H9 (cell line): ENCODE data around the gene EPHB2. TPM values are rescaled to one million over a fixed set of nuclear protein-coding genes. Genes with fewer than 3 reads are reported as not detected.

ENCODE experiments used
- DNase-seq: peaks from one replicate; pipeline ENCODE4 v3.0.0-alpha.2; 2017
- H2AFZ ChIP-seq: one replicate; pipeline ENCODE4 v1.6.1; 2013; ENCODE audit warnings: mild to moderate bottlenecking, low read length, control low read depth, moderate library complexity
- H2AK5ac ChIP-seq: 2 replicates; pipeline ENCODE4 v1.6.1; 2013; ENCODE audit warnings: low read length, control low read depth, mixed read lengths; ENCODE audit not compliant: insufficient read length
- H2BK120ac ChIP-seq: one replicate; pipeline ENCODE4 v1.6.1; 2013; ENCODE audit warnings: low read depth, mild to moderate bottlenecking, low read length, control low read depth, inconsistent platforms; ENCODE audit not compliant: poor library complexity, severe bottlenecking
- H2BK12ac ChIP-seq: 2 replicates; pipeline ENCODE4 v1.6.1; 2013; ENCODE audit warnings: low read length, control low read depth, mixed read lengths, low read depth; ENCODE audit not compliant: insufficient read length
- H2BK15ac ChIP-seq: 2 replicates; pipeline ENCODE4 v1.6.1; 2013; ENCODE audit warnings: low read depth, low read length, control low read depth
- H2BK20ac ChIP-seq: one replicate; pipeline ENCODE4 v1.6.1; 2013; ENCODE audit warnings: low read depth, mild to moderate bottlenecking, low read length, control low read depth, inconsistent platforms; ENCODE audit not compliant: poor library complexity, severe bottlenecking
- H2BK5ac ChIP-seq: 2 replicates; pipeline ENCODE4 v1.6.1; 2013; ENCODE audit warnings: low read length, control low read depth, mixed read lengths; ENCODE audit not compliant: insufficient read length
- H3K14ac ChIP-seq: 2 replicates; pipeline ENCODE4 v1.6.1; 2013; ENCODE audit warnings: low read length, control low read depth; ENCODE audit not compliant: insufficient read depth
- H3K18ac ChIP-seq: 2 replicates; pipeline ENCODE4 v1.6.1; 2013; ENCODE audit warnings: low read depth, mild to moderate bottlenecking, mixed read lengths, low read length, control low read depth; ENCODE audit not compliant: insufficient read length
- H3K23ac ChIP-seq: 2 replicates; pipeline ENCODE4 v1.6.1; 2013; ENCODE audit warnings: low read length, control low read depth, mixed read lengths, low read depth; ENCODE audit not compliant: insufficient read length
- H3K23me2 ChIP-seq: 2 replicates; pipeline ENCODE4 v1.6.1; 2013; ENCODE audit warnings: low read depth, mild to moderate bottlenecking, mixed read lengths, low read length, control low read depth; ENCODE audit not compliant: insufficient read length, poor library complexity, severe bottlenecking
- H3K27ac ChIP-seq: 2 replicates; pipeline ENCODE4 v1.5.1; 2013; ENCODE audit warnings: low read length, control low read depth, mixed read lengths, low read depth; ENCODE audit not compliant: insufficient read length
- H3K27me3 ChIP-seq: 2 replicates; pipeline ENCODE4 v1.6.1; 2013; ENCODE audit warnings: low read length, control low read depth, inconsistent platforms; ENCODE audit not compliant: insufficient read depth
- H3K4ac ChIP-seq: 2 replicates; pipeline ENCODE4 v1.6.1; 2013; ENCODE audit warnings: low read depth, mild to moderate bottlenecking, control low read depth, inconsistent platforms, low read length, moderate library complexity
- H3K4me1 ChIP-seq: 2 replicates; pipeline ENCODE4 v1.6.1; 2013; ENCODE audit warnings: low read length, control low read depth, inconsistent platforms; ENCODE audit not compliant: insufficient read depth
- H3K4me2 ChIP-seq: 2 replicates; pipeline ENCODE4 v1.6.1; 2013; ENCODE audit warnings: low read length, control low read depth, mixed read lengths; ENCODE audit not compliant: insufficient read length, insufficient read depth
- H3K56ac ChIP-seq: 2 replicates; pipeline ENCODE4 v1.6.1; 2013; ENCODE audit warnings: low read depth, mild to moderate bottlenecking, mixed read lengths, low read length, control low read depth; ENCODE audit not compliant: insufficient read length
- H3K79me1 ChIP-seq: 2 replicates; pipeline ENCODE4 v1.6.1; 2013; ENCODE audit warnings: low read depth, mild to moderate bottlenecking, moderate library complexity, low read length, control low read depth, inconsistent platforms; ENCODE audit not compliant: insufficient read depth, poor library complexity, severe bottlenecking
- H3K79me2 ChIP-seq: 2 replicates; pipeline ENCODE4 v1.6.1; 2013; ENCODE audit warnings: low read length, control low read depth, inconsistent platforms; ENCODE audit not compliant: insufficient read depth
- H3K9ac ChIP-seq: 2 replicates; pipeline ENCODE4 v1.6.1; 2013; ENCODE audit warnings: low read length, control low read depth, mixed read lengths; ENCODE audit not compliant: insufficient read length; ENCODE audit errors: extremely low read depth
- H3K9me3 ChIP-seq: one replicate; pipeline ENCODE4 v1.6.1; 2013; ENCODE audit warnings: low read depth, low read length, inconsistent platforms; ENCODE audit not compliant: control insufficient read depth
- H3T11ph ChIP-seq: one replicate; pipeline ENCODE4 v1.6.1; 2013; ENCODE audit warnings: mild to moderate bottlenecking, low read length, control low read depth, inconsistent platforms
- H4K20me1 ChIP-seq: one replicate; pipeline ENCODE4 v1.6.1; 2013; ENCODE audit not compliant: control insufficient read depth, insufficient read length, insufficient read depth
- H4K5ac ChIP-seq: 2 replicates; pipeline ENCODE4 v1.6.1; 2013; ENCODE audit warnings: low read depth, mild to moderate bottlenecking, mixed read lengths, low read length, control low read depth; ENCODE audit not compliant: insufficient read length
- H4K8ac ChIP-seq: replicated peaks from 2 replicates; pipeline ENCODE4 v1.6.1; 2013; ENCODE audit warnings: low read length, control low read depth, mixed read lengths, low read depth; ENCODE audit not compliant: insufficient read length
- H4K91ac ChIP-seq: 2 replicates; pipeline ENCODE4 v1.6.1; 2013; ENCODE audit warnings: low read depth, mild to moderate bottlenecking, moderate library complexity, mixed read lengths, low read length, control low read depth; ENCODE audit not compliant: insufficient read length
- H3K27ac Mint-ChIP-seq, 3 experiments: 2 replicates in 2 of 3; 3 replicates in 1 of 3; pipeline ENCODE4 v1.8.0; 2020 to 2021; ENCODE audit warnings: mixed read lengths in 3 of 3, mild to moderate bottlenecking in 1 of 3, moderate library complexity in 1 of 3
- H3K27me3 Mint-ChIP-seq: 2 replicates; pipeline ENCODE4 v1.8.0; 2021; ENCODE audit warnings: low read depth, mild to moderate bottlenecking, moderate library complexity, mixed read lengths
- H3K36me3 Mint-ChIP-seq, 3 experiments: 2 replicates in 2 of 3; 3 replicates in 1 of 3; pipeline ENCODE4 v1.8.0; 2020 to 2021; ENCODE audit warnings: low read depth in 3 of 3, mixed read lengths in 3 of 3; ENCODE audit not compliant: insufficient read depth in 1 of 3
- H3K4me1 Mint-ChIP-seq, 2 experiments: 2 replicates each; pipeline ENCODE4 v1.8.0; 2020; ENCODE audit warnings: mixed read lengths in 2 of 2
- H3K4me3 Mint-ChIP-seq, 2 experiments: 2 replicates in 1 of 2; 3 replicates in 1 of 2; pipeline ENCODE4 v1.8.0; 2020 to 2021; ENCODE audit warnings: mild to moderate bottlenecking in 2 of 2, mixed read lengths in 2 of 2, moderate library complexity in 1 of 2
- H3K9me3 Mint-ChIP-seq, 2 experiments: 2 replicates in 1 of 2; 3 replicates in 1 of 2; pipeline ENCODE4 v1.8.0; 2020; ENCODE audit warnings: mild to moderate bottlenecking in 2 of 2, mixed read lengths in 2 of 2, moderate library complexity in 1 of 2
- CTCF ChIP-seq: fragments of 200-600 bp; sonication (generic); conservative IDR thresholded peaks from 3 replicates; pipeline ENCODE4 v1.8.0; 2021; ENCODE audit warnings: antibody characterized with exemption, mild to moderate bottlenecking
- WGBS: extraction: QIAGEN DNeasy Blood & Tissue Kit; methylation state at CpG from one replicate; pipeline ENCODE4 v1.1.7; 2013; ENCODE audit warnings: missing lambda C conversion rate, low lambda C conversion rate, mixed read lengths; ENCODE audit not compliant: insufficient read length; ENCODE audit errors: extremely low coverage; 5-methylcytosine and 5-hydroxymethylcytosine counted together
- total RNA-seq: library from RNA; stranded (reverse); gene quantifications from 2 replicates; pipeline ENCODE4 v1.2.1, GENCODE V29; 2021

Gene EPHB2
- total RNA-seq, 1 experiment from 2014 or later = 9.5 TPM

GRCh38 chr1:22691031-22691753 lies 19.4 kb upstream of the EPHB2 start:
- Histone ChIP-seq H2BK120ac (no peak overlapping the region), H2BK5ac (no peak overlapping the region), H3K14ac (no peak overlapping the region), H3K23ac (no peak overlapping the region), H2AFZ (no peak overlapping the region), H3T11ph (no peak overlapping the region), H2BK20ac (no peak overlapping the region), H3K4ac (no peak overlapping the region), H3K9ac (no peak overlapping the region), H2BK15ac (no peak overlapping the region), H3K79me1 (no peaks in the 10 kb centered on the region), H3K79me2 (no peaks in the 10 kb centered on the region), H4K91ac (no peak overlapping the region), H4K20me1 (no peaks in the 10 kb centered on the region), H2AK5ac (no peak overlapping the region), H3K56ac (no peak overlapping the region), H3K4me1 (no peaks in the 10 kb centered on the region; the same call in 1 of the 2 replicates), H2BK12ac (no peak overlapping the region), H3K27ac (no peak overlapping the region), H3K18ac (no peak overlapping the region), H4K5ac (no peak overlapping the region), H4K8ac (no peak overlapping the region), H3K27me3 (no peaks in the 10 kb centered on the region), H3K9me3 (no peaks in the 10 kb centered on the region), H3K23me2 (no peaks in the 10 kb centered on the region), H3K4me2 (no peak overlapping the region)
- WGBS = no CpG with 5 or more reads among the region's 13 CpGs
- Mint-ChIP-seq H3K27me3 (peaks cover 10% of the 10 kb centered on the region), H3K9me3 (no peaks in the 10 kb centered on the region), H3K4me3 (no peak overlapping the region), H3K27ac (no peak overlapping the region), H3K4me1 (0 out of 4 replicates have a peak, but pooled peaks cover 2% of the 10 kb centered on the region in 2 experiments), H3K36me3 (no peaks in the 10 kb centered on the region)
- no peak for DNase-seq
- TF ChIP-seq CTCF = no peak
